Peyer's patch (tissue), 4 donors: Measurements from ENCODE around the gene TSPAN17.

Experiments
- CTCF ChIP-seq, 6 experiments: fragments of 450-650 bp in 4 of 6; fragments of 200-600 bp in 2 of 6; sonication (generic) in 1 of 6; IDR thresholded peaks; one replicate each; pipeline ENCODE4 v1.5.1; 2017 to 2019; ENCODE audit warnings: antibody characterized with exemption in 6 of 6, mild to moderate bottlenecking in 3 of 6, moderate library complexity in 1 of 6
- POLR2A ChIP-seq, 2 donors: fragments of 450-650 bp; IDR thresholded peaks; one replicate each; pipeline ENCODE4 v1.5.1; 2017; ENCODE audit warnings: antibody characterized with exemption in 2 of 2, mild to moderate bottlenecking in 2 of 2, moderate library complexity in 2 of 2

DNA sequence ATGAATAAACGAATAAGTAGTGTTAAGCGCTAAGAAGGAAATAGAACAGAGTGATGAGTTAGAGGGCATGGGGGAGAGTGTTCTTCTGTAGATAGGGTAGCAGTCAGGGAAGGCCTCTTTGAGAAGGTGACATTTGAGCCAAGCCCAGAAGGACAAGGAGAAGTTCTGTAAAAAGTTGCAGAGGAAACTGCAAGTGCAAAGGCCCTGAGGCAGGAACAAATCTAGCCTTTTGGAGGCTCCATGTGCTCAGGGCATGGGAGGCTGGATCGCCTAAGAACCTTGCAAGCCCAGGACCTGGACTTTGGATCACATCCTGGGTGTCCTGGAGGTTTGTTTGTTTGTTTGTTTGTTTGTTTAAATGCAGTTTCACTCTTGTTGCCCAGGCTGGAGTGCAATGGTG is 8.8 kb upstream of the TSPAN17 start:
- no peak for TF ChIP-seq CTCF (IDR thresholded peaks at IDR 0.05)
- TF ChIP-seq POLR2A (IDR thresholded peaks at IDR 0.05): no peak
